Measurements from ENCODE around the gene SH3GL1.

Gene SH3GL1

DNA sequence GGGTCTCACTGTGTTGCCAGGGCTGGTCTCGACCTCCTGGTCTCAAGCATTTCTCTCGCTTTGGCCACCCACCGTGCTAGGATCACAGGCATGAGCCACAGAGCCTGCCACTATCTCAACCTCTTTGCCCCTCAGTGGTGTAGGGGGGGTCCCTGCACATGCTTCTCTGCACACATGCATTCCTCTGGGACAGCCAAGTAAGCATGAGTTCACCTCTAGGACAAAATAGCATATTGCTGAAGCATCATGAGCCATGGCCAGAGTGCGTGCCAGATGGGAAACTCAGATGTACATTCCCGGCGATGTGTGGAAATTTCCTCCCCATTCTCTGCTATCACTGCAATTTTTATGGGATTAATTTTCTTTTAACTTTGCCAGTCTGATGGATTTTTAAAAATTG lies 25.2 kb upstream of the SH3GL1 start:
- DNase-seq (ENCODE audit: low read depth, low spot score), result peak; percentile 57
- H3K4me3 ChIP-seq (ENCODE audit: low read depth, low read length), result no peak overlapping the region
- TF ChIP-seq, protein P1, sequence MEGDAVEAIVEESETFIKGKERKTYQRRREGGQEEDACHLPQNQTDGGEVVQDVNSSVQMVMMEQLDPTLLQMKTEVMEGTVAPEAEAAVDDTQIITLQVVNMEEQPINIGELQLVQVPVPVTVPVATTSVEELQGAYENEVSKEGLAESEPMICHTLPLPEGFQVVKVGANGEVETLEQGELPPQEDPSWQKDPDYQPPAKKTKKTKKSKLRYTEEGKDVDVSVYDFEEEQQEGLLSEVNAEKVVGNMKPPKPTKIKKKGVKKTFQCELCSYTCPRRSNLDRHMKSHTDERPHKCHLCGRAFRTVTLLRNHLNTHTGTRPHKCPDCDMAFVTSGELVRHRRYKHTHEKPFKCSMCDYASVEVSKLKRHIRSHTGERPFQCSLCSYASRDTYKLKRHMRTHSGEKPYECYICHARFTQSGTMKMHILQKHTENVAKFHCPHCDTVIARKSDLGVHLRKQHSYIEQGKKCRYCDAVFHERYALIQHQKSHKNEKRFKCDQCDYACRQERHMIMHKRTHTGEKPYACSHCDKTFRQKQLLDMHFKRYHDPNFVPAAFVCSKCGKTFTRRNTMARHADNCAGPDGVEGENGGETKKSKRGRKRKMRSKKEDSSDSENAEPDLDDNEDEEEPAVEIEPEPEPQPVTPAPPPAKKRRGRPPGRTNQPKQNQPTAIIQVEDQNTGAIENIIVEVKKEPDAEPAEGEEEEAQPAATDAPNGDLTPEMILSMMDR (IDR thresholded peaks at IDR 0.05; ENCODE audit: low read depth, low read length), result no peak
- in situ Hi-C loops (cut with HindIII; ENCODE audit: low sequenced_read_pairs), result no loop called here

DNA sequence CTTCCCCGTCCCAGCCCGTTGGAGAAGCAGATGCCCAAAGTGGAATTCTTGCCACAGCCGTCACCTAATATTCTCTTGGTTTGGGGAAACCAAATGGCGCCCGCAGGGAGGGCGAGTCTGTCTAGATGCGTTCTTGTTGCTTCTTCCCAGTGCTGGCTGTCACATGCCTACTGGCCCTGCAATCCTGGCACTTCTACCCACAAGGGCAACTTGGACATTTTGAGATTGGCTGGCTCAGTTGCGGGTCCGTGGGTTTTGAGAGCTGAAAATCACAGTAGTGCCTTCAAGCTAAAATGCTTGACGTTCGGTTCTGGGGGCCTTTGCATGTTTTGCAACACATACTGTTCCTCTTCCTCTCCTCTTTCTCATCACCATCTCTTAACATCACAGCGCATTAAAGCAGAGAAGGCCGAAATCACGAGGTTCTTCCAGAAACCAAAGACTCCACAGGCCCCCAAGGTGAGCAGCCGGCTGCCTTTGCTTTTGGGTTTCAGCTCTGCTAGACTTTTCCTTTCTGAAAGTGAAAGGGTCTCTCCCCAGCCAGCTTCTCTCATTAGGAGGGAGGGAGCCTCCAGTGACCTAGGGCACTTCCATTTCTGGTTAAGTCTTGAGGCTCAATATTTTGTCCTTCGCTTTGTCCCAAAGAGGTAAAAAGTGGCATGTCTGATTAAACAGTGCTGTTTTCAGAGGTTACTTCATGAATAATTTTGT lies 23.2 kb upstream of the SH3GL1 start:
- H3K4me3 ChIP-seq (ENCODE audit: low read depth, low read length), result no peak overlapping the region
- no peak for DNase-seq (ENCODE audit: low read depth, low spot score)
- TF ChIP-seq, protein P1 (IDR thresholded peaks at IDR 0.05; ENCODE audit: low read depth, low read length), result no peak
- in situ Hi-C loops (cut with HindIII; ENCODE audit: low sequenced_read_pairs), result no loop called here

DNA sequence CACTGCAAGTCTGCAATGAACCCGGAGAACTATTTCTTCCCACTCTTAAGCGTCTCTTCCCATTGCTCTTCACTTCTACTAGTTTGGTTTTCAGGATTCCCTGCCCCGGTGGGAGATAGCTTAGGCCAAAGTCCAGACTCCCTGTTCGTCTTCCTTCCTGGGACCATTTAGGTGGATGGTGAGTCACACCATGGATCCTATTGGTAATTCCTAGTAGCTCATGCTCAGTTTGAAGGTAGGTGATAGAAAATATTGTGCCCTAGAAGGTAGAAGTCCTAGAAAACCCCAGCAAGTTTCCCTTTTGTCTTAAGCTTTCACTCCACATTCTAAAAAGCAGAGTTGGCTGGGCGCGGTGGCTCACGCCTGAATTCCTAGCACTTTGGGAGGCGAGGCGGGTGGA lies 15.9 kb upstream of the SH3GL1 start:
- in situ Hi-C loops (cut with HindIII; ENCODE audit: low sequenced_read_pairs), result no loop called here
- TF ChIP-seq, protein P1 (IDR thresholded peaks at IDR 0.05; ENCODE audit: low read depth, low read length), result no peak
- no peak overlapping the region for H3K4me3 ChIP-seq (ENCODE audit: low read depth, low read length)
- DNase-seq (ENCODE audit: low read depth, low spot score), result no peak

DNA sequence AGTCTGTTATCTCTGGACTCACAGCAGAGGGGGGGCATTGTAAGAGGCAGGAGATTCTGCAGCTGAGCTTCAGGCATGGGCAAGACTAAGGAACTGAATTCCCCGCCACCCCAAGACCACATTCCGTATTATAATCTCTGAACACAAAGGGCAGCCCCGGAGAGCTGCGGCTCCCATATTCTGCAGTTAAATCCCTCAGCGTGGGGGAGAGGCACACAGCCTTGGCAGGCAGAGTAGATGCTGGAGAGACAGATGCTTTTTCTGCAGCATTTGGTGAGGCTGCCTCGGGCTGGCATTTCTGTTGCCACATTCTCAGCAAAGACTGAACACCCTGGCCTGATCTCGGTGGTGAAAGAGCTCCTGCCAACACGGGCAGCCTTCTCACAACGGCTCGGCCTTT lies 15.0 kb upstream of the SH3GL1 start:
- in situ Hi-C loops (cut with HindIII; ENCODE audit: low sequenced_read_pairs), result no loop called here
- no peak overlapping the region for H3K4me3 ChIP-seq (ENCODE audit: low read depth, low read length)
- TF ChIP-seq, protein P1 (IDR thresholded peaks at IDR 0.05; ENCODE audit: low read depth, low read length), result no peak
- no peak for DNase-seq (ENCODE audit: low read depth, low spot score)

DNA sequence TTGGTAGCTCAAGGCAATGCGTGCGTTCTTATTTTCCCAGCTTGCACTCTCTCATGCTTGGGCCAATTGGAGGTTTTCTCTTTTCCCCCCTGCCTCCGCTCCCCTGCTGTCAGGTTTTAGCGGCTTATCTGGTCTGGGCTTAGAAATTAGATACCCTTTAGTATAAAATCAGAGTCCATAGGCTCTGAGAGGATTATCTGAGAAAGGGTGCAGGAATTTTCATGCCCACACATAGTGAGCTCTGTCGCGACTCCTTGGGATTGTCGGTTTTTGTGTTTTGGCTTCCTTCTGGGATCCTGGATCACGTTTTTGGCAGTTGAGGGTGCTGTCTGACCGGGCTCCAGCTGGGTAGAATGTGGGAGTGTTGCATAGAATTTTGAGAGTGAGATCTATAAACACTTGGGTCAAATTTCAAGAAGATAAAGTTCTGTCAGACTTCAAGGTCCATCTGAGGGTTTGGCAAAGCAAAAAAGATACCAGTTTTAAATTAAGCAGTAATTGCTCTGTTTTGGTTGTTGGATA lies 14.5 kb upstream of the SH3GL1 start:
- TF ChIP-seq, protein P1 (IDR thresholded peaks at IDR 0.05; ENCODE audit: low read depth, low read length), result no peak
- in situ Hi-C loops (cut with HindIII; ENCODE audit: low sequenced_read_pairs), result no loop called here
- H3K4me3 ChIP-seq (ENCODE audit: low read depth, low read length), result no peak overlapping the region
- peak; percentile 16 for DNase-seq (ENCODE audit: low read depth, low spot score)

DNA sequence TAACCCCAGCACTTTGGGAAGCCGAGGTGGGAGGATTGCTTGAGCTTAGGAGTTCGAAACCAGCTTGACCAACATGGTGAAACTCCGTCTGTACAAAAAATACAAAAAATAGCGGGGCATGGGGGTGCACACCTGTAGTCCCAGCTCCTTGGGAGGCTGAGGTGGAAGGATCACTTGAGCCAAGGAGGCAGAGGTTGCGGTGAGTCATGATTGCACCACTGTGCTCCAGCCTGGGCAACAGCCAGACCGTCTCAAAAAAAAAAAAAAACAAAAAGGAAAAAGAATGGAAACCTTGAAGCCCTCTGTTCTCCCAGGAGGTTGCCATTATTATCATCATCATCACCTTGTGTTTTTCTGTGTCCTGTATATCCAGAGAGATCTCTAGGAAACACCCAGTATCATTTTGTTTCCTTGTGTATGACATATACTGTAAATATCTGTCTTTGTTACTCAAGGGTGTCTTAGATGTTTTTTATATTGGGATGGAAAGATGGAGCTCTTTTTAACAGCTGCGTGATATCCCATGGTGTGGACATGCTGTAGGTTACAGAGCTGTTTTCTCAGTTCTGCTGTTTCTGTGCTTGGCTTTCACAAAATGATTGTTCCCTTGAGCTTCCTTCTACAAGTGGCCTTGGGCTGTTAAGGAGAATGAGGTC lies 13.9 kb upstream of the SH3GL1 start:
- TF ChIP-seq, protein P1 (IDR thresholded peaks at IDR 0.05; ENCODE audit: low read depth, low read length), result no peak
- in situ Hi-C loops (cut with HindIII; ENCODE audit: low sequenced_read_pairs), result no loop called here
- DNase-seq (ENCODE audit: low read depth, low spot score), result peak; percentile 25
- H3K4me3 ChIP-seq (ENCODE audit: low read depth, low read length), result no peak overlapping the region

All from astrocyte of the spinal cord (primary cell).